NB4 (cell line): Measurements from ENCODE around the gene TMEM235.

Source experiments
- MAX ChIP-seq: IDR thresholded peaks from 2 replicates; pipeline ENCODE4 v1.6.1; 2011; ENCODE audit warnings: low read depth, low read length
- POLR2A ChIP-seq: IDR thresholded peaks from 2 replicates; pipeline ENCODE4 v1.6.1; 2011; ENCODE audit warnings: mild to moderate bottlenecking; ENCODE audit not compliant: insufficient read length; ENCODE audit errors: extremely low read depth
- TF ChIP-seq, protein P1 (sequence below): IDR thresholded peaks from one replicate; pipeline ENCODE4 v1.5.1; 2012; ENCODE audit warnings: low read depth, low read length

DNA sequence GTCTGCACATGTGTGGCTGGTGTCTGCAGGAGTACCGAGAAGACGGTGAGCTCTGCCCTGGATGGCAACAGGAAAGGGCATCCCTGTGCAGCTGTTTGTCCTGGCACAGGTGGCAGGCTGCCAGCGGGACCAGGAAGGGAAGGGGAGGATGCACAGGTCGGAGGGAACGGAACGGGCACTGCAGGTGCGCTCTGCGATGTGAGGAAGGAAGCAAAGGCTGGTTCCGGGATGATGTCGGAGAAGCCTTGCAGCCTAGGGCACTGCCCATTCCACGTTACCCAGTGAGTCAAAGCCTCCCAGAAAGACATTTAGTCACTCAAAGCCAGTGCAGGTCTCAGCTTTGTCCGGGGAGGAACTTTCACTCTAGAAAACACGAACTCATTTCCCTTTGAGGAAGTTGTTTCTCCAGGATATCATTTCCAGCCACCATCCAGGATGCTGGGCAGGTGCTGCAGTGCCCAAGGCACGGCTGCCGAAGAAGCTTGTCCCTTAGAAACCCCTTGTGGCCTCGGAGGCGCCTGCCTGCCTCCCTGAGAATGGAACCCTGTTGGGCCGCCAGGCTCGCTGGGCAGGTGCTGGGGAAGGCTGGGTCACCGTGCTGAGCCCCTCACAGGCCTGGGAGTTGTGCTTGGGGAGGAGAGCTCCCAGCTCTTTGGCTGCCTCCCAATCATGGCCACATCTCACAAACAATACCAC, 4.5 kb upstream of the TMEM235 start:
- TF ChIP-seq, protein P1, sequence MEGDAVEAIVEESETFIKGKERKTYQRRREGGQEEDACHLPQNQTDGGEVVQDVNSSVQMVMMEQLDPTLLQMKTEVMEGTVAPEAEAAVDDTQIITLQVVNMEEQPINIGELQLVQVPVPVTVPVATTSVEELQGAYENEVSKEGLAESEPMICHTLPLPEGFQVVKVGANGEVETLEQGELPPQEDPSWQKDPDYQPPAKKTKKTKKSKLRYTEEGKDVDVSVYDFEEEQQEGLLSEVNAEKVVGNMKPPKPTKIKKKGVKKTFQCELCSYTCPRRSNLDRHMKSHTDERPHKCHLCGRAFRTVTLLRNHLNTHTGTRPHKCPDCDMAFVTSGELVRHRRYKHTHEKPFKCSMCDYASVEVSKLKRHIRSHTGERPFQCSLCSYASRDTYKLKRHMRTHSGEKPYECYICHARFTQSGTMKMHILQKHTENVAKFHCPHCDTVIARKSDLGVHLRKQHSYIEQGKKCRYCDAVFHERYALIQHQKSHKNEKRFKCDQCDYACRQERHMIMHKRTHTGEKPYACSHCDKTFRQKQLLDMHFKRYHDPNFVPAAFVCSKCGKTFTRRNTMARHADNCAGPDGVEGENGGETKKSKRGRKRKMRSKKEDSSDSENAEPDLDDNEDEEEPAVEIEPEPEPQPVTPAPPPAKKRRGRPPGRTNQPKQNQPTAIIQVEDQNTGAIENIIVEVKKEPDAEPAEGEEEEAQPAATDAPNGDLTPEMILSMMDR = no peak
- TF ChIP-seq POLR2A (no peak), MAX (no peak)
